CD4-positive, alpha-beta T cell treated with Interleukin-6 for 4 hours (primary cell): ENCODE results near the gene DSCAML1.

Experiments
- DNase-seq: peaks from one replicate; pipeline ENCODE4 v3.0.0-alpha.2; 2020; ENCODE audit warnings: mixed read lengths

DSCAML1 gene

GRCh38 chr11:117438371-117439000 lies 358.5 kb downstream of the DSCAML1 start:
- no peak for DNase-seq

- DNase-seq: no peak
Observed at GRCh38 chr11:117437791-117438130, 359.3 kb downstream of the DSCAML1 start.

GRCh38 chr11:117437041-117437790 lies 359.8 kb downstream of the DSCAML1 start:
- no peak for DNase-seq

- no peak for DNase-seq
Observed at GRCh38 chr11:117435326-117435725, 361.7 kb downstream of the DSCAML1 start.

GRCh38 chr11:117434481-117434880 lies 362.5 kb downstream of the DSCAML1 start:
- DNase-seq: no peak

GRCh38 chr11:117433717-117434116 lies 363.3 kb downstream of the DSCAML1 start:
- no peak for DNase-seq

- DNase-seq: no peak
Observed at GRCh38 chr11:117431436-117431835, 365.6 kb downstream of the DSCAML1 start.

- DNase-seq: no peak
Observed at GRCh38 chr11:117430293-117430955, 366.6 kb downstream of the DSCAML1 start.

- DNase-seq: no peak
Observed at GRCh38 chr11:117428856-117429229, 368.2 kb downstream of the DSCAML1 start.

GRCh38 chr11:117428186-117428855 lies 368.7 kb downstream of the DSCAML1 start:
- DNase-seq: no peak

GRCh38 chr11:117427356-117427874 lies 369.6 kb downstream of the DSCAML1 start:
- DNase-seq: no peak

- DNase-seq: no peak
Observed at GRCh38 chr11:117426941-117427340, 370.1 kb downstream of the DSCAML1 start.

- peak; percentile 67 for DNase-seq
Observed at GRCh38 chr11:117426297-117426685, 370.7 kb downstream of the DSCAML1 start.

GRCh38 chr11:117425679-117426296 lies 371.2 kb downstream of the DSCAML1 start:
- no peak for DNase-seq

GRCh38 chr11:117424781-117425180 lies 372.2 kb downstream of the DSCAML1 start:
- DNase-seq: no peak

- DNase-seq: no peak
Observed at GRCh38 chr11:117423046-117423575, 373.9 kb downstream of the DSCAML1 start.

- DNase-seq: no peak
Observed at GRCh38 chr11:117421476-117421875, 375.5 kb downstream of the DSCAML1 start.

GRCh38 chr11:117421041-117421440 lies 376.0 kb downstream of the DSCAML1 start:
- no peak for DNase-seq

- DNase-seq: no peak
Observed at GRCh38 chr11:117420598-117420997, 376.4 kb downstream of the DSCAML1 start.

GRCh38 chr11:117420143-117420485 lies 376.9 kb downstream of the DSCAML1 start:
- no peak for DNase-seq

- no peak for DNase-seq
Observed at GRCh38 chr11:117419482-117420142, 377.4 kb downstream of the DSCAML1 start.
